NCI-H2107 treated with DMSO at 0.1 percent for 48 hours (cell line): Measurements from ENCODE around the gene EXOC1L.

Experiments
- DNase-seq: peaks from one replicate; lab custom pipeline; 2025; ENCODE audit not compliant: unreplicated experiment; lab: John Stamatoyannopoulos, UW

The EXOC1L gene, protein sequence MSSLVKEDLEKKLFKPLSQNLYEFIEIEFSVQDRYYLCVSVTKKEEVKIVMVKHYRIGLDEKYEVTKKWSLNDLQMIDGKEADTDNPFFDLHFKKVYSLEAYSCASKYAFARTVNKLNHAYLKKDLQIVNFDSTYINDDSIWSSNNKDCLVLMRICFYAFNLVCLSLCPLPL

DNA sequence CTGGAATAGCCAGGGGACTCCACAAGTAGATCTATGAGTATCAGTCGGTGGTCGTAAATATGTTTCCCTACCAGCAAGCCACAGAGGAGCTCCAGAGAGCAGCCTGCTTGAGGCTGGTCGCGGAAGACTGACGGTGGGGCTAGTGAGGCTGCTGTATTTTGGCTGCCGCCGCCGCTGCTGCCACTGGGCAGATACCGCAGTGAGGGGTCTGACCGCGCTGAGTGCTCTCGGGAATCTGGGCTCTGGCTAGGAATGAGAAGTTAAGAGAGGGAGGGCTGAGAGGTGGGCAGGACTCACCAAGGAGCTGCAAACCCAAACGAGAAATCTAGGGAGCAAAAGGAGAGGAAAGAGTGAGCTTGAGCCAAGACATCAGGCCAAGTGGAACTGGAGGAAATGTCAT, at the start of gene EXOC1L:
TSS of gene EXOC1L (plus strand) at position 157 of the 400 bp plus-strand sequence. CDS start at position 394, 237 bp downstream.
- no peak for DNase-seq

DNA sequence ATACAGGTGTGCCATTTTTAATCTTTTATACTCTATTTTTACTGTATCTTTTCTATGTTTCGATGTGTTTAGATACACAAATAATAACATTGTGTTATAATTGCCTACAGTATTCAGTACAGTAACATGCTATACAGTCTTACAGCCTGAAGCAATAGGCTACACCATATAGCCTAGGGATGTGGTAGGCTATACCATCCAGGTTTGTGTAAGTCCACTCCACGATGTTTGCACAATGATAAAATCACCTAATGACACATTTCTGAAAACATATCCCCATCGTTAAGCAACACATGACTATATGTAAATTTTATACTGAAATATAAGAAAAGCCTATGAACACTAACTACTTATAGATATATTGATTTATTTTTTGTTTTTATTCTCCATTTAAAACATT, 48.9 kb upstream of the EXOC1L start:
- no peak for DNase-seq

DNA sequence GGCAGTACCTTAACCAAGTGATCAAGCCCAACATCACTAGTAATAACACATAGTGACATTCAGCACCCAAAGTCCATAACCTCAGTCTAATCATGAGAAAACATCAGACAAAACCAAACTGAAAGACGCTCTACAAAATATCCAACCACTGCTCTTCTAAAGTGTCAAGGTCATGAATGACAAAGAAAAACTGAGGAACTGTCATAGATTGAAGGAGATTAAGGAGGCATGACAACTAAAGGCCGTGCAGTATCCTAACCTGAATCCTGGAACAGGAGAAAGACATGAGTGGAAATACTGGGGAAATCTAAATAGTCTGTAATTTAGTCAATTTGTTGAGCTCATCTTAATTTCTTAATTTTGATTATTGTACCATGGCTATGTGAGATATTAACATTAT, 38.2 kb upstream of the EXOC1L start:
- no peak for DNase-seq

DNA sequence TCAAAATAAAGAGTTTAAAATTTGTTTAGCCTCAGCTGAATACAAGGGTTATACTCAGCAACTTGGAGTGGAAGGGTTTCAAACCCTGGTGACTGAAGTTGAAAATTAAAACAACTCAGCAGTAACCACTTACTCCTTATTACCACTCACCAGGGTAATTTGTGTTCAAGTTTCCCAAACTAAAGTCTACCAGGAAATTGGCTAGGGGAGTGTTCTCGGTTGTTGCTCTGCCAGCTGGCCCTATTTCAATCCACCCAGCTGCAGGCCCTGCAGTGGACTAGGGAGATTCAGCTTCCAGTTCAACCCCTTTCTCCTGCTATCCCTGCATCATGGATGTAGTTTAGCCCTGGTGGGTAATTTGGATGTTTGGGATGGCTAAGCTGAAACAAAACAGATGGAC, 37.8 kb upstream of the EXOC1L start:
- no peak for DNase-seq

DNA sequence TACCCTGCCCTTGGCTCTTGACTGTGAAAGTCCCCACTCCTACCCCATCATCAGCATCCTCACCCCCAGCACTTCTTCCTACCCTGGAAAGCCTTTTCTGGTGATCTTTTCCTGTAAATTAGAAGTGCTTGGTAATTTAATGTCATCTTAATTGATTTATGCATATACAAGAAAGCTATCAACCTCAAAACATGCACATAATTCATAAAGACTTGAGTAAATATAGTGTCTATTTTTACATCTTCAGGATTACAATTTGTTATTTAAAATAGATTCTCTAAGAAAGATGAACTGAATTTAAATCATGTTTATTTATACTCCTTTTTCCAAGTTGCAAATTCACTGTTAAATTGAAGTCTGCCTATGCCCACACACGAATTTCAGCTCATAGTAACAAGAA, 36.0 kb upstream of the EXOC1L start:
- DNase-seq = no peak

DNA sequence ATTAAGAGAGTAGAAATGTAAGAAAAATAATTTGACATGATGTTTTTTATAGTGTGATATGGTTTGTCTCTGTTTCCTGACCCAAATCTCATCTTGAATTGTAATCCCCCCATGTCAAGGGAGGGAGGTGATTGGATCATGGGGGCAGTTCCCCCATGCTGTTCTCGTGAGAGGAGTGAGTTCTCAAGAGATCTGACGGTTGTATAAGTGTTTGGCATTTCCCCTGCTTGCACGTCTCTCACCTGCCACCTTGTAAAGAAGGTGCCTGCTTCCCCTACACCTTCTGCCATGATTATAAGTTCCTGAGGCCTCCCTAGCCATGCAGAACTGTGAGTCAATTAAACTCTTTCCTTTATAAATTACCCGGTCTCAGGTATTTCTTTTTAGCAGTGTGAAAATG, 34.8 kb upstream of the EXOC1L start:
- no peak for DNase-seq

DNA sequence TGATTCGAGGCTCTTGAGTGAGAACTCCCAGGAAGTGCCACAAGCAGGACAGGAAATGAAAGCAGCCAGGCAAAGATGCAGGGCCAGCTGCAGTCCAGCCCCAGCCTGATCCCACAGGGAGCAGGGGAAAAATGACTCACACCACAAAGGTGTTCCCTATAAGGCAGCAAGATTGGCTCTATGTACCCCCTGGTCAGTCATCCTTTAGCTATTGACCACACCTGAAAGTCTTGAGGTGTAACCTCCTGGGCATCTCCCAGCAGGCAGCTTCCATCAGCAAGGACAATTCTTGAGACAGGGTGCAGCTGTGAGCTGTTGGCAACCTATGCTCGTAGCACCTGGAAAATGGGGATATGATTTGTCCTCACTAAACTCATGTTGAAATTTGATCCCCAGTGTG, 27.9 kb upstream of the EXOC1L start:
- DNase-seq = no peak

DNA sequence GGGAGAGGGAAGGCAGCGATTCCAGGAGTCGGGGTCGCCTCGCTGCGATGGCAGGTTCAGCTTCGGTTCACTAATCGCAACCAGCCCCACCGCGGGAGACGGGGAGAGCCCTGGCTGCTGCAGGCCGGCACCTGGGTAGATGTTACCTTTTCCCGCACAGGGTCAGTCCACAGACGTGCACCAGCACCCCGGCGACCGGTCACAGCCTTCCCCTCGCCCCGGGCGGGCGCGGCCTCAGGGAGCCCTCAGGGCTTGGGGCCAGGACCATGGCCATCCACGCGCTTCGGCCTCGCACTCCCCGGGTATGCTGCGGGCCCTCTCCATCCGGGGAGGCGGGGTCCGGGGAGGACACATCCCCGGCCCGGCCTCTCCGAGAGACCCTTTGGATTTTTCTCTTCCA, 26.1 kb upstream of the EXOC1L start:
- DNase-seq = no peak

DNA sequence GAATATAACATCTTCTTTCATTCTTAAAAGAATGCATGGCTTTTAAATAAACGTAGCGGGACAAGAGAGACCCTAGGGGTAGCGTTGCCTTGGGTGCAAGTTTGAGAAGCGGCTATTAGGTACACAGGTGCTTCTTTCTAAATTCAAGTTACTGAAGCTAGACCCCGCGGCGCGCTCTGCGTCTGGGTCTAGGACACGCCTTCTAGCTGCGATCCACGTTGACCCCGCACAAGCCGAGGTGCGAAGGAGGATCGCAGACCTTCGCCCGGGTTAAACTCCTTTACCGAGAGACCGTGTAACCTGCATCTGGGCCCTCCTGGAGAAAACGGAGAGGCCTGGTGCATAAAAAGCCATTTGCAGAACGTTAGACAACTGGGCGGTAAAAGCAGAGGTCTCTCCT, 25.5 kb upstream of the EXOC1L start:
- no peak for DNase-seq

DNA sequence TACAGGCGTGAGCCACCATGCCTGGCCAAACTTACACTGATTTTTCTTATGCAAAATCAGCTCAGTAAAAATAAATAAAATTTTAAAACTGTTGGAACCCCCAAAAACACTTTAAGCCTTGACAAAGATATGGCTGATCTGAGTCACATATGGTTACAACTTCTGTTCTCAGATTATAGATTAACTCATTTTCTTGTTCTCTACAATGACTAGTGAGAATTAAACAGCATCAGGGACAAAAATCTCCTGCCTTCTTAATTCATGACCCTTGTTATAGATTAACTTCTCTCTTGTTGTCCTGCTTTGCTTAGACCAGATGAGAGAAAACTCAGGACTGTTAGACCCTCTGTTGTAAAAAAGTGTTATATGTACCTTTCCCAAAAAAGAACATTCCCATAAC, 24.2 kb upstream of the EXOC1L start:
- DNase-seq = no peak

DNA sequence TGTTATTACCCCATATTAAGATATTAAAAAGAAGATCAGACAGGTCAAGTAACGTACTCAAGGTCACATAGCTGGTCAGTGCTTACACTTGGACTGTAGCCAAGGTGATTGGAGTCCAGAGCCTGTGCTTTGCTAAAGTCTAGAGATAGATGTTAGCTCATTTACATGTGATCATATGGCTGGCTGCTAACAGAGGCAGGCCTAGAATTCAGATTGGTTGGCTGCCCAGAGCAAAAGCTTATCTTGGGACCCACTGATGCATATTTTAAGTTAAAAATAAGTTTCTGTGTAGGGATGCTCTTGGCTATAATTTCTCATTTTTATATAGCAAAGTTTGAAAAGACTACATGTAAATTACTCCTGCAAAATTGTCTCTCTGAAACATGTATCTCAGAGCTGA, 18.1 kb upstream of the EXOC1L start:
- no peak for DNase-seq

DNA sequence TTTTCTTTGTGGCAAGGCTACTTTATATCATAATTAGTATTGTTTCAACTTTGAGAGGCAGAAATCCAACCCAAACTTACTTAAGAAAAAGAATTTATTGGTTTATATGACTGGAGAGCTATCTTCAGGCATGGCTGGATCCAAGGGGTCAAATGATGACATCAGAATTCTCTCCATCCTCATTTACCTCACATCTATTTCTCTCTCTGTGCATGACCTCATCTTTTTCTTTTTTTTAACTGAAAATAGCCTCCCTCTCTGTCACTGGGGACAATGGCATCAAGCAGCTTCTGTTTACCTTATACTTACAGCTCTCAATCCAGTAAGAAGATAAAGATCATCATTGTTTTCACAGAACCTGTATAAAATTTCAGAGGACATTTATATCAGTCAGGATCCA, 12.0 kb upstream of the EXOC1L start:
- no peak for DNase-seq

DNA sequence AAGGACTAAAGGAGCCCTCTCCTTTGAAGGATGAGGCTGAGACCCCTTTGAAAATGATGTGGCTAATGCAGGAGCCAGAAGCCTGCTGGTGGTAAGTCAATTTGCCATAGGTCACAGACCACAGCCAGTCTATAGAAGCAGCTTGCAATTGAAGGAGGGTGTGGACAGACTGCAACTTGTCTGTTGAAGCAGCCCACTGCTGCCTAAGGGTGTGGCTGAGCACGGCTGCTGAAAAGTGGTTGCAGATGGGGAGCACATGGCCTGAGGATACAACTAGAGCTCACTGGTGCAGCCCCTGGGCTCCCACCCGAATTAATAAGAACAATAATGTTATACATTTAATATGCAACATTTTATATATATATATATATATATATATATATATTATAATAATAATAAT, 11.4 kb upstream of the EXOC1L start:
- DNase-seq = no peak

DNA sequence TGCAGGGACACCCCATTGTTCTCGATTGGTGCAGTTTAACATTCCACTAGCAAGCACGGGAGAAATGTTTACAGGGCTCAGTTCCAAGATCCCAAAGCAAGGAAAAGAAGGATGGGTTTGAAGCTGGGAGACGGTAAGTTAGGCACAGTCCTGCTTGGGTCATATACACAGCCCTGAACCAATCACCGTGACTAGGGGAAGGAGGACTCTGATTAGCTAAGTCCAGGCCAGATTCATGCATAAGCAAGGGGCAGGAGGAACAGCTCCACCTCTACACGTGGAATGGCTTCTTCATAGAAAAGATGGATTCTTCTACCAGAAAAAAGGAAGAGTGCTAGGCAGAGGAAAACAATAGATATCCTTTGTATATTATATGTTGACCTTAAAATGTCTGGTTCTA, 11.0 kb upstream of the EXOC1L start:
- DNase-seq = no peak

DNA sequence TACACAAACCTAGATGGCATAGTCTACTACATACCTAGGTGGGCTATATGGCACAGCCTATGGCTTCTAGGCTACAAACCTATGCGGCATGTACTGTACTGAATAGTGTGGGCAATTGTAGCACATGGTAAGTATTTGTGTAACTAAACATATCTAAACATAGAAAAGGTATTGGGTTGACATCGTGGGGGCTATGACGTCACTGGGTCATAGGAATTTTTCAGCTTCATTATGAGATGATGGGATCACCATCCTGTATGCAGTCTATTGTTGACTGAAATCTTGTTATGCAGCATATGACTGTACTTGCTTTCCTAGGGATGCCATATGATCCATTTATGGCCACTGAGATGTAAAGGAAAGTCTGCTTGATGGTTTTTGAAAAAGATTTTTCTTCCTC, 1.9 kb upstream of the EXOC1L start:
- no peak for DNase-seq

DNA sequence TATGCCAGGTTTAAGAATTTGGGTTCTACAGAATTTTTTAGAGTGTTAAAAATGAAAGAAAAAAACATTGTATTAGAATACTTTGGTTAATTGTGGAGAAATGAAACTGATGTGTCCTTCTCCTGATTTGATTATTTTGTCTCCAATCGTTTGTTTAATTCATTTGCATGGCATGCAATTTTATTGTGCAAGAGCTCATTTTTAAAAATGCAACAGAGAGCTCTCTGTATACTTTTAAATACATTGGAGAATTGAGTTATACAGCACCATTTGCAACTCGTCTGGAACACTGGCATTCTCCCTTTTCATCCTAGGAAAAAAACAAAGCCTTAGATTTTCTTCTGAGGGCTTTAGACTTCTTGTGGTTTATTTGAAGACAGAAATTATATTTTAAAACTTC, 689 bp downstream of the EXOC1L start:
- no peak for DNase-seq

DNA sequence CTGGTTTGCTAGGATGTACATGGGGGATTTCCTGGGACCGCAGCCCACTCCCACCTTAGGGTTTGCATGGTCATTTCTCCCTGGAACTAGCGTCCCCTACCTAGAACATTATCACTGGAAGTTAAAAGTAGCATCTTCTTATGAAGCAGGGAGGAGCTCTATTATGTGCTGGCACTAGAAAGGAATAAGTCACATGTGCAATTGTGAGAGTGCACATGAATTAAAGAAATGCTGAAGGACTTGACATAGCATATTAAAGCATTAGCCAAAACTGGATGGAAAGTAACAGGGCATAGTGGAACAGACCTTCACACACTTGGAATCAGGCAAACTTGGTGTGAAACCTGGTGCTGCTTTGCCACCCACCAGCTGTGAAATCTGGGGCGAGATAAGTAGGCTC, 2.7 kb downstream of the EXOC1L start:
- DNase-seq = no peak

DNA sequence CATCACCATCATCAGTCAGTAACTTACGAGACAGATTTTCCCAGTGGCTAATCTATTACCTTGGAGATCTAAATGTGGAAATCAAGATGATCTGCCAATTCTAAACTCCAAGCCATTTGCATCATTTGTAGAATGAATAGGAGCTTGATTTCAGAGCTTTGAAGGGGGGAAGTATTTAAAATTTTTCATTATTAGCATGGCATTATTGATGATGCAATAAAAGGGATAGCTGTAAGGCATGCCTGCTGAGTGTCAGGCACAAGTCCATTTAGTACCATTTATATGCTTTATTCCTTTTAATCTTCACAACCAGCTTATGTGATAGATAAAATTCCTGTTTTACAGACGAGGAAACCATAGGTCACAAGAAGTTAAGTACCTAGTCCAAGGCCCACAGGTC, 5.3 kb downstream of the EXOC1L start:
- DNase-seq = no peak

DNA sequence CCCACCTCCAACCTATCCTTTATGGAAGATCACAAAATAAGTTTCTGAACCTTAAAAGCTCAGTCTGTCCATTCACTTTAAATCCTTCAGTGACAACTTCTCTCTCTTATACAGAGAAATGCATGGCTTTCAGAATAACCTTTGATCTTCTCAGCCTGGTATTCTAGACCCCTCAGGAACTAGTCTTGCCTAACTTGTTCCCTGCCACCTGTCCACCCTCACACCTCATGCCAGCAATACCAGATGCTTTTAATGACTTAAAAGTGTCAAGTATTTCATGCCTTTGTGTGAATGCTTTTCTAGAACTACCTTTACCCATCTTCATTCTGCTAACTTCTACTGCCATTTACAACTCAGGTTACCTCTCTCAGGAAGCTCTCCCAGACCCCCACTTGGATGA, 7.4 kb downstream of the EXOC1L start:
- no peak for DNase-seq

DNA sequence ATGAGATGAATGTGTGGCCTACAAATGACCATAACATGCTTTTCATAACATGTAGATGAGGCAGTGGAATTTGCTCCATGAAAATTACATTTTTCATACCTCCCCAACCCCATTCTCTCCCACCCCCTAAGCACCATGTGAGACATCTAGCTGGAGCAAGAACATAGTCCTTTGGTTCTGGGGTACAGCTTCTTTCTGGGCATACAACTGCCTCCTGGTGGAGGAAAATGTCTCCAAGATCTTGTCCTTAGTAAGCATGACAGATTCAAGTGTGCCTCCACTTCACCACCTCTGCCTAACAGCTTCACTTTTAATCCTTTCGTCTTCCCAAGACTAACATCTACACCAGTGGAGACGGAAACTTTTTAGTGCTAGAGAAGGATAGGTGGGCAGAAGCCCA, 8.0 kb downstream of the EXOC1L start:
- DNase-seq = no peak

DNA sequence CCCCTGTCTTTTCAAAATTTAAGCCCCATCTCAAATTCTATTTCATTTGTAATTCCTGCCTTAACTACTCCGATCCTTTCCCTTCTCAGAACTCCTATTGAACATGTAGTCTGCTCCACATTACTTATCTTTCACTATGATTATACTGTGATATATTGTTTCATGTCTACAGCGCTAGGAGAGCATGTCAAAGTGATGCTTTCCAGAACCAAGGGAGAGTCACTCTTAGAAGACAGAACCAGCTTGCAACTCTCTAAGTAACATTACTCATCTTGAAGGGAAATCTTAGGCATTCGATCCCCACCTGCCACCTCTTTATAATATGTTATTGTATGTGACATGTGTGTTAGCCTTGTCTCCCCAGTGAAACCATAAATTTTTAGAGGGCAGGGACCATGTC, 10.5 kb downstream of the EXOC1L start:
- no peak for DNase-seq

DNA sequence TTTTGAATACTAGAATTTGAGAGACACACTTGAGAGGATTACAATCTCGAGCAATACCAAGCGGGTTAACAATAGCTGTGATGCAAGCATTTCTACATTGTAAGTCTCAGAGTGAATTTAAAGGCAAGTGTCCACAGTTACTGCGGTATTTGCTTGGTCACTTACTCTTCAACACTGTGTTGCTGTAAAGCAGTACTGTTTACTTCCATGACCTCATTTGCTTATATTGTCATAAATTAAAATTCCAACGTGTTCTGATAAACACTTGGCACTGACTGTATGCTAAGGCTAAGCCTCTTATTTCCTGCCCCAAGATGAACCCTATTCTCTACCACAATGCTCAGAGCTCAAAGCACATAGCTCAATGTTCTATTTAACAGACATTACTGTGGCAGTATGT, 11.1 kb downstream of the EXOC1L start:
- no peak for DNase-seq

DNA sequence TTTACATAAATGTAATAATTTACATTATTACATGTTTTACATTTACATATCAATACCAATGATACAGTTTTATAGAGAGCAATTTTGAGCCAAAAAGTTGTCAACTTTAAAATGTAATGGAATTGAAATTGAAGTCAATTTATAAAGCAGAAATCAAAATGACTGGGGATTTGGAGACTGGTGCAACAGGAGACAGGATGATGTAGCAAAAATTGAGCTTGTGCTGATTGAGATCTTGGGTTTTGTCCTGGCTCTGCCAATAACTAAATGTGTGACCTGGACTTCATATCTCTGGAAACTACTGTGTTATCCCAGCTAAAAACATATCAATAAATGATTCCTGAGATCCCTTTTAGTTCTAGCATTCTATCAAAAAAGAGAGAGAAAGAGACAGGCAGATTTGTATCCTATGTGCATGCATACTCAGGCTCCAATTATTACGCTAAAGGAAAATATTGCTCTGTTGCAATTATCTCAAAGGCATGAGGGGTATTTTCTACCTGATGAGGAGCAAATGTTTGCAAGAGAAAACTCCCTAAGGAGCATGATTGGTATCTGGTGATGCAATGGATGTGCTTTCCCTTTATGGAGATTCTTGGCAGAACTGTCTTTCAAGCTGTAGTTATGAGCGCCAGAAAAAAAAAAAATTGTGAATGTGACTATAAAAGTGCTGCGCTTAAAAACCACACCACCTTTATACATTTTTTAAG, 14.7 kb downstream of the EXOC1L start:
- no peak for DNase-seq
